SHP77 treated with DMSO at 0.1 percent for 48 hours (cell line): ENCODE measurements around the gene TBR1.

Experiments
- DNase-seq: peaks from one replicate; lab custom pipeline; 2025; lab: John Stamatoyannopoulos, UW

Gene TBR1

DNA sequence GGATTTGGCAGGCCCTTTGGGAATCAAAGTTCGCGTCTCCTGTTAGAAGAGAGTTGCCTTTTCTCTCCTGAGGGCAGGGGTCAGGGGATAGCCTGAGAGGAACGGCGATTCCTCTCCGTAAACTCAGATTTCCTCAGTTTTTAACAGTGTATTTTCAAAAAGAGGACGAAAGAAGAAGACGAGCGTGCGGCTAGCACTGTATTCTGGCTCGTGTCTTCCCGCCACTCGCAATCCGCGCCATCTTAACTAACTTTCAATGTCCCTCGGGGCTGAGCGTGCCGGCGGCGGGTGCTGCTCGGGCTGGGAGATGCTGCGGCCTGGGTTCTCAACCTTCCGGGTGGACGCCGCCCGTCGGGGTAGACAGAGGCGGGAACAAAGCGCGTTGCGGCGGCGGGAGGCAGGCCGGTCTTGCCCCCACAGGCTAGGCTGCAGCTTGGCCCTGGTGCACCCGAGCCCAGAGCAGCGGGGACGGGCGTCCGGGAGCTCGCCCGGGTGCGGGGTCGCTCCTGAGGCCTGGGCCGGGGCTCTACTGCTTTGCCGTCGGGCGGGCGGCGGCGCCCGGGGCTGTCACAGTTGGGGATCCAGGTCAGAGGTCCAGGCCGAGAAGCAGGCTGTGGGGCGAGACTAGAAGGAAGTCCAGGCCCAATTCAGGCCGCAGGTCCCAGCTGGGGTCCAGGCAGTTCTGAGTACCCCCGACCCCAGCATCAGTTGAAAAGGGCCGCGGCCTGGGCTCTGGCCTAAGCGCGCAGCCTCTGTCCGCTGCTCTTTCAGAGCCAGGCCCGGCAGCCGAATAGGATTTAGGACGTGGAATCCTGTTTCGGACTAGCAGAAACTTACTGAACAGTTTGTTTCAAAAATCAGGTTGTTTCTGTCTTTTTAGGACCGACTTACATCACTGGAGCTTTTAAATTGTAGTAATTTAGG is 11.8 kb downstream of the TBR1 start:
- DNase-seq = no peak

DNA sequence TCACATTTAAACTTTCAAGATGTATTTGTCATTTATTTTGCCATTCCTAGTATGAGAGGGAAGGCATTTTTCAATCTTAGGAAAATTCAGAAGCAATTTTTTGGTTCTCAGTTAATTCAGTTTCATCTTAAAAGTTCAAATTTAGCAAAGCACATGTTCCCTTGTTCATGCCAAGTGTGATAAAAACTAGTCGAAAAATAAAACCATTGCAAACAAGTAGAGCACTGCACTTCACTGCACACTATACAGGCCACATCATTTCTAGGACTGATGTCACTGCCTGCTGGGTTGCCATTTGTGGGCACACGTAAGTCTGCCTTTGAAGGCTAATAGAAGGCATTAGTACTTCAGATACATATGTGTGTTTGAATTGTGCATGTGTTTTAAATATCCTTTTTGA is 14.3 kb downstream of the TBR1 start:
- no peak for DNase-seq

DNA sequence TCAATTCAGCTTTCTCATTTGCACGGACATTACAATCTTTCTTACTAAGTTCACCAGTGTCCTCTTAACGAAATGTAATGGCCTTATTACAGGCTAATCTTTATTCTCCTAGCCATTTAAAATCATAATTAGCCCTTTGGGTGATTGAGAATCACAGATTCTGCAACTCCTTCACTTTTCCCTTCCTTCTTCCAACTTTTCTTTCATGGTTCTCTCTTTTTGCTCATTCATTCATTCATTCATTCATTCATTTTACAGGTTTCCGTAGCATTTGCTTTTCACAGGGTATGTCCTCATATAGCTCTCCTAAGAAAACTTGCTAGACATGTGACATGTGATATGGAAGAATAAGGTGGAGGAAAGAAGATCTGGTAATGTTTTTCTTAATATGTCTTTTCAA is 16.0 kb downstream of the TBR1 start:
- DNase-seq = no peak

DNA sequence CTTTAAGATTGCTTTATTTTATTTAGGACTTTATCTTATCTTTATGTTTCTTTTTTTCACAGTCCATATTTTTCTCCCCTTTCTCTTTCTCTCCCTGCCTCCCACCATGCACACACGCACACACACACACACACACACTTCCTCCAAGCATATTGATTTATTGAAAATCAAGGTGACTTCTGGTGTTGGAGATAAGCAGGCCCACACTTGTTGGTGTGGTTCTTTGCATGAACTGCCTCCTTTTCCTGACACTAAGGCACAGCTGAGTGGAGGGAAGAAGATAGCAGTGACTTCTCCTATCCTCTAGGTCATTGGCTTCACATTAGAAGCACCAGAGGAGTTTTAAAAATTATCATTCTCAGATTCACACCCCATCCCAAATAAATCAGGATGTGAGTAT is 18.0 kb downstream of the TBR1 start:
- DNase-seq = no peak

DNA sequence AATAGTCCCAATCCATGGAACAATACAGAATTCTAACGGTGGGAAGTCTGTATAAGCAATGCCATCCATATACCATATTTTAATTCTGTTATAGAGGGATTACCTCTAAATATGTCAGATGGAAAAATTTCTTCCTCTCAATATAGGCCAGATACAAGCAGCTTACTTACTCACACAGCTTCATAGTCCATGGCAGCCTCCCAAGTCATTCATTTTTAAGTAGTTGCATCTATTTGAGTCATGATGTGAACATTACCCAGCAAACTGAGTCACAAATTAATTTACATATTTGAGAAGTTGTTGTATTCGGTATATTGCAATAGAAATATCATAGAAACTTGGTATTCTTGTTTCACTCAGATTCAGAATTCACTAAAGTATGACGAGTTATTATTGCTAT is 20.3 kb downstream of the TBR1 start:
- no peak for DNase-seq

DNA sequence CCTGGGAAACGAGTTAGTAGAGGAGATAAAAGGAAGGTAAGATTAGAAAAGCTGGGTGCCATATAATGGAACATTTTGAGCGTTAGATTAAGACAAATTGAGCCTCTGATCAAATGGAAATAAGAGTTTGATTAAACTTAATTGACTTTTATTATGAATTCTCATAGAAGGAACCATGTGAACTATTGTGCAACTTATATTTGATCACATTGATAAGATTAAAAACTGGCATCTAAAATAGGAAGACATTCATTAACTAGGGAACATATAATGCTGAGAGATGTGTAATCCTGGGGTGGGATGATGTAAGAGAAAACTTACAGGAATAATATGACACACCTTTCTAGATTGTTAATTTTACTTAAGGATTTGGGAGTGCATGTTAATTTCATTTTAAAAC is 22.5 kb downstream of the TBR1 start:
- no peak for DNase-seq

DNA sequence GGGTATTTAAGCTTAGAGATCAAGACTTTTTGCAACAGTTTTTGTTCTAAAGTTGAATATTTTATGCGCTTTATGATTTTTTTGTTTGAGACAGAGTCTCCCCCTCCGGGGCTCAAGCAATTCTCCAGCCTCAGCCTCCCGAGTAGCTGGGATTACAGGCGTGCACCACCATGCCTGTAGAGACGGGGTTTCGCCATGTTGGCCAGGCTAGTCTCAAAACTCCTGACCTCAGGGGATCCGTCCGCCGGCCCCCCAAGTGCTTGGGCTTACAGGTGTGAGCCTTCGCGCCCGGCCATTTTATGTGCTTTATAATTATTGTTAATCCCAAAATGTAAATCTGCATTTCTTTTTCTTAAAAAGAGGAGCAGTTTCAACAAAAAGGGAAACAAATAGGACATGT is 29.0 kb downstream of the TBR1 start:
- DNase-seq = no peak

DNA sequence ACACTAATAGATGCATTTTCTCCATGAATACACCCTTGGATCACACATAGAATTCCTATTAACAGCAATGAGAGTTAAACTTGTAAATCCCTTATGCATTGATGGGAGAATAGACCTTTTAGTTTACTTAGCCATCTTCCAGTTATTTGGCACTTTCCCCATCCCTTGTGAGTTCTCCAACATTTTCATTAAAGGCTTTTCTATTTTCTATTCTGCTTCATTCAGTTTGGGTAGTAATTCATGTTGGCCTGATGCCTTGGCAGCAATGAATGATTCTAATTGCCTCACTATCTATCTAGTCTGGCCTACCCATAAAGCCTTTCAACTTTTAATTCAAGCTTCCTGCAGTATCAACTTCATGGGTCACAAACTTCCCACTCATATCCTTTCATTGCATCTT is 32.3 kb downstream of the TBR1 start:
- DNase-seq = no peak

DNA sequence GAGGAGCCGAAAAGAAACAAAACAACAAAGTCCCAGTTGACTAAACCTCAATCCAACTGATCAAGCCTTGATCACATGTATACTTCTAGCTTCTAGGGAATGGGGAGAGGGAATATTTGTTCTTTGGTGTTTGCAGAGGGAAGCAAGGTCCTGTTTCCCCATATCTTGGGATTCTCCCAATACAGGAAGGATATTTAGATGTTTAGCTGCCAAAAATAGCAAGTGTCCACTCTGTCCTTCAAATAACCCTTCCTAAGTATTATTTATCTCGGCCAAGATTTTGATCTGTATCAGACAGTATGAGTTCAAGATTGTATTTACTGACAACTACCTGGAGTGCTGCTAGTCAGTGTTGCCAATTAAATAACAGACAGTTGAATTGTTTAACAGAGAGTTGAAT is 55.5 kb downstream of the TBR1 start:
- DNase-seq = no peak

DNA sequence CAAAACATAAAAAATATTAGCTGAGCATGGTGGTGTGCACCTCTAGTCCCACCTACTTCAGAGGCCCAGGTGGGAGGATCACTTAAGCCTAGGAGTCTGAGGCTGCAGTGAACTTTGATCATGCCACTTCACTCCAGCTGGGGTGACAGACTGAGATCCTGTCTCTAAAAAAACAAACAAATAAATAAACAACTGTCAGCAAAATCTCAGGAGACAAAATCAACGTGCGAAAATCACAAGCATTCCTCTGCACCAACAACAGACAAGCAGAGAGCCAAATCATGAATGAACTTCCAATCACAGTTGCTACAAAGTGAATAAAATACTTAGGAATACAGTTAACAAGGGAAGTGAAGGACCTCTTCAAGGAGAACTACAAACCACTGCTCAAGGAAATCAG is 58.8 kb downstream of the TBR1 start:
- DNase-seq = no peak
